Right renal pelvis (tissue), 4 donors: ENCODE results near the gene CCDC183. TPM values are rescaled to one million over a fixed set of nuclear protein-coding genes. Genes with fewer than 3 reads are reported as not detected.

Experiments used
- polyA plus RNA-seq, 4 donors: library from polyadenylated mRNA; unstranded; fragments of 120-200 nt; gene quantifications; one replicate each; pipeline ENCODE4 v1.2.1, GENCODE V29; 2013; ENCODE audit not compliant: insufficient read length in 4 of 4

Gene CCDC183
- polyA plus RNA-seq, 4 donors, result 4.8 to 6.2 (median 5.2) TPM

Other genes starting within 250 kb of the CCDC183 start
- 10 to 100 TPM; 52.6 to 97.9 (median 59.2) TPM for gene EGFL7, start 133.4 kb upstream of the CCDC183 start, polyA plus RNA-seq
- 10 to 100 TPM; 42.2 to 61.6 (median 43.2) TPM for gene AGPAT2, start 108.9 kb upstream of the CCDC183 start, polyA plus RNA-seq
- gene DIPK1B, start 83.8 kb upstream of the CCDC183 start, polyA plus RNA-seq, result 10 to 100 TPM; 31.0 to 47.3 (median 34.3) TPM
- gene LCN10, start 53.4 kb upstream of the CCDC183 start, polyA plus RNA-seq, result 1 to 10 TPM in 3 of 4 donors, under 1 TPM in 1; 0.56 to 1.5 (median 1.2) TPM
- gene LCN6, start 47.8 kb upstream of the CCDC183 start, polyA plus RNA-seq, result under 1 TPM in 1 of 4 donors, not detected in 3; 0.34 TPM
- gene LCN8, start 38.1 kb upstream of the CCDC183 start, polyA plus RNA-seq, result under 1 TPM; 0.17 to 0.30 (median 0.25) TPM
- under 1 TPM in 2 of 4 donors, not detected in 2; 0.06 to 0.08 TPM for gene LCN15, start 31.8 kb upstream of the CCDC183 start, polyA plus RNA-seq
- 10 to 100 TPM; 69.6 to 89.4 (median 73.2) TPM for gene TMEM141, start 5.0 kb upstream of the CCDC183 start, polyA plus RNA-seq
- gene RABL6, start 11.6 kb downstream of the CCDC183 start, polyA plus RNA-seq, result 10 to 100 TPM; 56.6 to 76.5 (median 64.3) TPM
- gene AJM1, start 46.1 kb downstream of the CCDC183 start, polyA plus RNA-seq, result 1 to 10 TPM in 2 of 4 donors, under 1 TPM in 2; 0.67 to 1.7 (median 0.96) TPM
- 100 to 1,000 TPM in 1 of 4 donors, 10 to 100 TPM in 3; 79.2 to 145 (median 81.4) TPM for gene PHPT1, start 53.1 kb downstream of the CCDC183 start, polyA plus RNA-seq
- 10 to 100 TPM in 1 of 4 donors, 1 to 10 TPM in 3; 6.0 to 10.6 (median 6.9) TPM for gene MAMDC4, start 56.0 kb downstream of the CCDC183 start, polyA plus RNA-seq
- gene EDF1, start 70.0 kb downstream of the CCDC183 start, polyA plus RNA-seq, result 100 to 1,000 TPM; 317 to 400 (median 357) TPM
- gene TRAF2, start 90.2 kb downstream of the CCDC183 start, polyA plus RNA-seq, result 10 to 100 TPM; 11.3 to 16.8 (median 12.4) TPM
- 10 to 100 TPM; 38.7 to 67.9 (median 43.5) TPM for gene FBXW5, start 148.4 kb downstream of the CCDC183 start, polyA plus RNA-seq
- 1 to 10 TPM in 2 of 4 donors, under 1 TPM in 2; 0.36 to 1.1 (median 0.90) TPM for gene C8G, start 148.9 kb downstream of the CCDC183 start, polyA plus RNA-seq
- 10 to 100 TPM; 21.8 to 36.8 (median 29.4) TPM for gene LCN12, start 155.9 kb downstream of the CCDC183 start, polyA plus RNA-seq
- gene PTGDS, start 181.2 kb downstream of the CCDC183 start, polyA plus RNA-seq, result 100 to 1,000 TPM in 1 of 4 donors, 10 to 100 TPM in 3; 27.8 to 104 (median 33.5) TPM
- gene LCNL1, start 186.7 kb downstream of the CCDC183 start, polyA plus RNA-seq, result under 1 TPM; 0.08 to 0.35 (median 0.19) TPM
- gene PAXX, start 196.1 kb downstream of the CCDC183 start, polyA plus RNA-seq, result 10 to 100 TPM; 26.9 to 46.1 (median 31.5) TPM
- 1 to 10 TPM in 1 of 4 donors, under 1 TPM in 3; 0.28 to 1.2 (median 0.50) TPM for gene CLIC3, start 200.2 kb downstream of the CCDC183 start, polyA plus RNA-seq
- 10 to 100 TPM; 33.3 to 57.9 (median 40.2) TPM for gene ABCA2, start 231.9 kb downstream of the CCDC183 start, polyA plus RNA-seq
- gene FUT7, start 235.8 kb downstream of the CCDC183 start, polyA plus RNA-seq, result under 1 TPM in 2 of 4 donors, not detected in 2; 0.04 to 0.11 TPM
- 10 to 100 TPM; 22.8 to 47.1 (median 26.5) TPM for gene NPDC1, start 249.8 kb downstream of the CCDC183 start, polyA plus RNA-seq